Occipital lobe (tissue), 2 donors: ENCODE measurements around the gene COX7A1. TPM values are rescaled to one million over a fixed set of nuclear protein-coding genes. Genes with fewer than 3 reads are reported as not detected.
A peak's percentile ranks its signal among the peaks of the same experiment; 100 is the strongest.
"Not testable (repeated sequence)": the region's sequence is repeated elsewhere in the genome, so short reads cannot be mapped to it uniquely, and the experiment has no call there.

ENCODE experiments used
- DNase-seq: peaks from one replicate; lab custom pipeline; 2025; lab: John Stamatoyannopoulos, UW
- total RNA-seq: library from RNA; depleted of rRNA; stranded (reverse); fragments of >200 nt; gene quantifications from one replicate; pipeline ENCODE4 v1.2.3, GENCODE V29; 2014

The COX7A1 gene
- total RNA-seq, 1 donor from 2014 or later, result 3.9 TPM

- peak; percentile 63 for DNase-seq
These were observed 11.0 kb downstream of the COX7A1 start for GRCh38 chr19:36141039-36141927.

GRCh38 chr19:36140304-36141038 is 11.8 kb downstream of the COX7A1 start:
- DNase-seq, result no peak

DNA sequence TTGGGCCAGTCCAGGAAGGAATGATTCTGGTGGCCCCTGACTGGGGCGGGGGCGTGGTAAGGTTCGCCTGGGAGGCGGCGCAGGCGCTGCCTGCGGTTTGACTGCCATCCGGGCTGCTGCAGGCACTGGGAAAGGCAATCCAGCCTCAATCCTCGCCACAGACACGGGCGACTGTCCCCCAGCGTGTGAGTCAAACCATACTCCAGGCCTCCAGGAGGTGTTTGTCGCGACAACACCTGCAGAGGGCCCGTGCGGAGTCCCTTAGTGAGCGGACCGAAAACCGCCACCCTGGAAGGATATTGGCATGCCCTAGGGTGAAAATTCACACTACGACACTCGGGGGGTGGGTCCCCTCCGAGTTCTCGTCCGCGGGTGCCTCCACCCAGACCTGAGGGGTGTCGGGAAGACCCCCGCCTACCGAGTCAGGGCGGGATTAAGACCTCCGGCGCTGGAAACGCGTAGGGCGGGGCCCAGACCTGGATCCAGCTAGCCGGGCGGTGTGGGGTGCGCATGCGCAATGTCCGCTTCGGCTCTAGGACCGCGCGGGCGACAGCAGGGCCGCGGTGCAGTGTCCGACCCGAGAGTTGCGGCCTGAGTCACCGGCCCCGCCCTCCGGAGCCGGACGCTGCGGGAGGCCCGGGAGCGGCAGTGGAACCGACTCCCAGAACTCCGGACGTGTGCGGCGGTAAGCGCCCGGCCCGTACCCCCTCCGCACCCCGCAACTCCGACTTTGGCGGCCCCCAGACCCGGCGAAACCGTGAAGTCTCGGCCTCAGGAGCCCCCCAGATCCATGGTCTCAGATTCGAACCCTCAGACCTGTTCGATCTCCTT is 12.6 kb downstream of the COX7A1 start, which contains the start of gene CAPNS1:
CAPNS1 (plus strand) TSS at position 594 of the 831 bp plus-strand sequence. CDS start 946 bp downstream, outside the sequence.
- DNase-seq, result peak; percentile 96

GRCh38 chr19:36139120-36139472 is 13.2 kb downstream of the COX7A1 start:
- DNase-seq, result no peak

- DNase-seq, result no peak
These were observed 15.1 kb downstream of the COX7A1 start for GRCh38 chr19:36136964-36137686.

DNA sequence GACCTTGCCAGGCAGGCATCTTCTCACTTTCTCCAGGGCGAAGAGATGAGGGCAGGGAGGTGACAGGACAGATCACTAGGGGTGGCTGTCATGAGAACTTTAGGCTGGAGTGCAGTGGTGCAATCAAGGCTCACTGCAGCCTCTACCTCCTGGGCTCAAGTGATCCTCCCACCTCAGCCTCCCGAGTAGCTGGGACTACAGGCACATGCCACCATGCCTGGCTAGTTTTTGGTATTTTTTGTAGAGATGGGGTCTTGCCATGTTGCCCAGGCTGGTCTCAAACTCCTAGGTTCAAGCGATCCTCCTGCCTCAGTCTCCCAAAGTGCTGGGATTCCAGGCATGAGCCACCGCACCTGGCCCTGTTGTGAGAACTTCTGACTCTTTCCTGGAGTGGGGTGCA is 17.4 kb downstream of the COX7A1 start:
- not testable (repeated sequence) for DNase-seq

DNA sequence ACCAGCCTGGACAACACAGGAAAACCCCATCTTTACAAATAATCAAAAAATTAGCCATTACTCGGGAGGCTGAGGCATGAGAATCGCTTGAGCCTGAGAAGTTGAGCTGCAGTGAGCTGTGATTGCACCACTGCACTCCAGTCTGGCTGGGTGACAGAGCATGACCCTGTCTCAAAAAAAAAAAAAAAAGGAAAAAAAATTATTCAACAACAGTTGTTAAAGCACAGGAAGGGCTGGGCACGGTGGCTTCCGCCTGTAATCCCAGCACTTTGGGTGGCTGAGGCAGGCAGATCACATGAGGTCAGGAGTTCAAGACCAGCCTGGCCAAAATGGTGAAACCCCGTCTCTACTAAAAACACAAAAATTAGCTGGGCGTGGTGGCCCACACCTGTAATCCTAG is 21.0 kb downstream of the COX7A1 start:
- not testable (repeated sequence) for DNase-seq

GRCh38 chr19:36128392-36128736 is 23.9 kb downstream of the COX7A1 start:
- DNase-seq, result no peak

GRCh38 chr19:36125557-36125956 is 26.7 kb downstream of the COX7A1 start:
- no peak for DNase-seq

DNA sequence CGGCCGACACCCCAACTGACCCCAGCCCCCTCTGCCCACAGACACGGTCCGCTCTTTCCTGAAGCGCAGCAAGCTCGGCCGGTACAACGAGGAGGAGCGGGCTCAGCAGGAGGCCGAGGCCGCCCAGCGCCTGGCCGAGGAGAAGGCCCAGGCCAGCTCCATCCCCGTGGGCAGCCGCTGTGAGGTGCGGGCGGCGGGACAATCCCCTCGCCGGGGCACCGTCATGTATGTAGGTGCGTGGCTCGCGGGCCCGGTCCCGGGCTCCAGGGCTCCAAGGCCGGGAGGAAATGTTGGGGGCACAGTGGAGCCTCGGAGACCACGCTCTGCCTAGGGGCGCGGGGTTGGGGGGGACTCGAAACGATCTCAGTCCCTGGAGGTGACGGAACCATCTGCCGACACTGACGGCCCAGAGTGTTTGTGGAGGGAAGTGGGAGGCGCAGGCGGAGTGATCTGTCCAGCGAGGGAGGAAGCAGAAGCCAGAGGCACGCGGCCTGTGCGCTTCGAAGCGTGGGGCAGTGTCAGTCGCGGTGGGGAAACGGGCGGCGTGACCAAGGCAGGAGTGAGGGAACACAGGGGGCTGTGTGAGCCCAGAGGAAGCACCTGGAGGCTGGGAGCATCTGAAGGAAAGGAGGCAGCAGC is 30.6 kb downstream of the COX7A1 start:
- no peak for DNase-seq

- DNase-seq, result no peak
These were observed 31.3 kb downstream of the COX7A1 start for GRCh38 chr19:36120984-36121358.

GRCh38 chr19:36120092-36120983 is 31.9 kb downstream of the COX7A1 start:
- no peak for DNase-seq

DNA sequence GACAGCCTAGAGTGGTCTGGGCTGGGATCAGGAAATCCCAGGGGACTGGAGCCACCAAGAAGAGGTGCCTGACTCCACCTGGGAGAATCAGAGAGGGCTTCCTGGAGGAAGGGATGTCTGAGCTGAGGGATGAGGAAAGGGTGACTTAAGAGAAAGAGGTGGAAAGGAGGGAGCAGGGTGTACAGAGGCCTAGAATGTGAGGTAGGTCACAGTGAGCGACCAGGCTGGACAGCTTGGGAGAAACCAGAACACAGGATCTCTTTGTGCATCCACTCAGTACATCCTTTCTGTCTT is 36.0 kb downstream of the COX7A1 start:
- no peak for DNase-seq

DNA sequence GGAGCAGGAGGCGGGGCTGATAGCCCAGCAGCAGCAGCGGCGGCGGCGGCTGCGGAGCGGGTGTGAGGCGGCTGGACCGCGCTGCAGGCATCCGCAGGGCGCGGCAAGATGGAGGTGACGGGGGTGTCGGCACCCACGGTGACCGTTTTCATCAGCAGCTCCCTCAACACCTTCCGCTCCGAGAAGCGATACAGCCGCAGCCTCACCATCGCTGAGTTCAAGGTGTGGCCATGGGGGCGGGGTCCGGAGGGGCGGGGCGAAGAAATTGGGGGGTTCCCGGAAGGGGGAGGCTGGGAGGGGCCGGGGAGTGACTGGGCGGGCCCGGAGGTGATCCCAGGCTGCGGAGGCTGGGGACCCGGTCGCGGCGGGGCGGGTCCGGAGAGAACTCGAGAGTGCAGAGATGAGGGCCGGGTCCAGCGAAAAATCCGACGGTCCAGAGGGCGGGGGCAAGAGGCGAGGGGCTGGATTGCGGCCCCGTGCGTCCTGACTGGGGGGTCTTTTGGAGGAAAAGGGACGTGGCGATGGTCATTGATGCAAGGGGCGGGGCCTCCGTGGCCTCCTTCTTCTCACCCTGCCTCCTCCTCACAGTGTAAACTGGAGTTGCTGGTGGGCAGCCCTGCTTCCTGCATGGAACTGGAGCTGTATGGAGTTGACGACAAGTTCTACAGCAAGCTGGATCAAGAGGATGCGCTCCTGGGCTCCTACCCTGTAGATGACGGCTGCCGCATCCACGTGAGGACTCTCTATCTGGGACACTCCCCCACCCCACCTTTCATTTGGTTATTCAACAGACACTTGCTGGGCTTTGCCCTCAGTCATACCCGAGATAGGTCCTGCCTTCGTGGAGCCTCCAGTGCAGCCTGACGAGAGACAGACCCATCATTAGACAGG is 36.5 kb downstream of the COX7A1 start, which contains the start of gene TBCB:
TBCB (plus strand) TSS at position 16 of the 891 bp plus-strand sequence; CDS start at position 109, 93 bp downstream.
- no peak for DNase-seq

DNA sequence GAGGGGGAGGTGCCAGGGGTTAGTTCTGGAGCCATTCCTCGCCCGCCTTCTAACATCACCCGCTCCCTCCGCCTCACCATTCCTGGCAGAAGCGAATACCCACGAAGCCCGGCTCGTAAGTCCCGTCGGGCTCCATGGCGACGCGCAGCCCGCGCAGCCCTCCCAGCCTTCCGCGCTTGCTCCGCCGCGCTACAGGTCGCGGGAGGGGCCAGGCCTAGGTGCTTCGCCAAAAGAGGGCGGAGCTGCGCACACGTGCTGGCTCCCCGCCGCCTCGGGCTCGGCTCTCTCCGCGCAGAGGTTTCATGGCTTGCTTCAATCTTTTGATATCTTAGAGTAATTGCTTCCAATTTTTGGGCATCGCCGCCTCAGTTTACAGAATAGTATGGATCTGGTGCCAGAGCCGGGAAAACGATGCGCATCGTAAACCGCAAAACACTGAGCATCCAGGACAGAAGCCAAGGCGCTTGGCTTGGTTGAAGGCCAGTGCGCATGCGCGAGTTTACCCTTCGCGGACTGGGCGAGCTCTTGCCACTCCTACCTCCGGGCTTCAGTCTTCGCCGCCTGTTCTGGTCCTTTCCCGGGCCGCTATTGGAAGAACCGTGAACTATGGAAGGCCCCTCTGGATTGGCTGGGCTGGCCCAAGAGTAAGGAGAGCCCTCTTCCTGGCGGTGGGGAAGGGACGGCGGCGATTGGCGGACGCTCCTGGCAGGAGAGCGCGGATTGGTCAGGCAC is 37.4 kb downstream of the COX7A1 start, which contains the start of gene POLR2I:
POLR2I (minus strand) TSS at position 155 of the 732 bp plus-strand sequence; CDS start at position 136, 19 bp downstream.
- peak; percentile 100 for DNase-seq

GRCh38 chr19:36113894-36114720 is 38.1 kb downstream of the COX7A1 start:
- DNase-seq, result peak; percentile 50

DNA sequence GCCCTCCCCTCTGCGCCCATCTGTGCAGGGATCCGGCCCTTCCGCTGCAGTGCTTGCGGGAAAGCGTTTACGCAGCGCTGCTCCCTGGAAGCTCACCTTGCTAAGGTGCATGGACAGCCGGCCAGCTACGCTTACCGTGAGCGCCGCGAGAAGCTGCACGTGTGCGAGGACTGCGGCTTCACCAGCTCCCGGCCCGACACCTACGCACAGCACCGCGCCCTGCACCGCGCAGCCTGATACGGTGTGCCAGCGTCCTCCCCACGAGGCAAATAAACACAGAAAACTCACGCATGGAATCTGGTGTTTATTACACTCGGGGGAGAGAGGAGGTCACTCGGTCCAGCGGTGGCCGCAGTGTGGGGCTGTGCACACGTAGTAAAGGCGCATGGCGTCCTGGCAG is 38.8 kb downstream of the COX7A1 start:
- DNase-seq, result no peak
